SH-SY5Y (cell line): ENCODE data around the gene SLC37A1.

Source experiments
- GATA2 ChIP-seq: IDR thresholded peaks from 2 replicates; pipeline ENCODE4 v1.6.1; 2011; ENCODE audit warnings: mild to moderate bottlenecking, low read depth, low read length
- GATA3 ChIP-seq: IDR thresholded peaks from 2 replicates; pipeline ENCODE4 v1.6.1; 2011; ENCODE audit warnings: low read depth, mild to moderate bottlenecking, low read length, moderate library complexity

DNA sequence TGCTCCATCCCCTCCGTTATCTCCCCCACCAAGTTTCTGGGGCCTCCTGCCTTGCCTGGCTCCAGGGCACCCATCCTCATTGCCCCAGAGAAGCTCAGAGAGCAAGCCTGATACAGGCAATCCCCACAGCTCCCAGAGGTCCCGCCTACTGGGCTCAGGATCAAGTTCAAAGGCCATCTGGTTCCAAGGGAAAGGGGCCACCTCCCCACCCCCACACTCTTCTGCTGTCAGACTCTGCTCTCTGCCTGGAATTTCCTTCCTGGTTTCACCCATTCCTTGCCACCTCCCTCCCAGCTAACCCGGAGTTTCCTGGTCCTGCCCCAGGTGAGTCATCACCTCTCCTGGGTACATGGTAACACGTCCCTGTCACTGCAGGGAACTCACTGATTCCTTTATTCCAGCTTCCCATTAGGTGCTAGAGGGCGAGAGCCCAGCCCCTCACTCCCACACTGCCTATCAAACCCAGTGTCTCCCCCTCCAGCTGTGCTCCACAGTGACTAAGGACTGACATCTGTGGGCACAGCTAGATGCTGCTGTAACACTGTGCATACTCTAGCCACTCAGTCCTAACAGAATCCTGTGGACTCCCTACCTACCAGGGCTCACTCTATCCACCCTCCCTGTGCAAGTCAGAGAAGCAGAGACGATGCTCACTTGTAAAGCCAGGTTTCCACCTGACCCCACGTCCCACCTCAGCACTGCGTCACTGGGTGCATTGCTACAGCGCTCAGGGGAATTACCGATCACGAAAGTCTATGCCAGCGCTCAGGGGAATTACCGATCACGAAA is 39.4 kb upstream of the SLC37A1 start:
- TF ChIP-seq GATA2 (no peak), GATA3 (no peak)
